ENCODE results near the gene RRBP1.
"Not testable (repeated sequence)": the region's sequence is repeated elsewhere in the genome, so short reads cannot be mapped to it uniquely, and the experiment has no call there.

Gene RRBP1

DNA sequence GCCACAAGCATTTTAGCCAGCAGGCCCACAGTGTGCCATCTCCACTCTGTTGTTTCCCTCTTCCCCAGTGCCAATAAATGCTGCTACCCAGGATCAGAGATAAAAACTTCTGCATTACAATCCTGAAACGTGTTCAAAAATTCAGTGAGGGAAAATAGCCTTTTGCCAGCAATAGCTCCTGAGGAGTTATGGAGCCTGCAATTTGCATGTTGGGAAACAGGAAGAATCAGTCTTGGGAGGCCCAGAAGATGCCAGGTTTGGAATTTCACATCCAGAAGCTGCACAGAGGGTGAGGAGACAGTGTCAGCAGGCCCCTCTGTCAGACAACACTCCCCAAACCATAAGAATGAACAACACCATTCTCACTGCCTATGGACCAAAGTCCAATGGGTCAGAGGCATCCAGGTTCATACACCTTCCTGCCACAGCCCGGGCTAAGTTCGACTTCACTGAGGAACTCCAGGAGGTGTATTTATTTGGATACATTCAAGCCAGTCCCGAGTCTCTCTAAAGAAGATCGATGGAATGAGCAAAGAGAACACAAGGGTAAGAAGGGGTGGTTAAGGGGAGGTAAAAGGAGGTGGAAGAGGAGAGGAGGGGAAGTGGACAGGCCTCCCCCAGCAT, 20.8 kb downstream of the RRBP1 start:
- no peak for DNase-seq (ENCODE audit: low read depth)

DNA sequence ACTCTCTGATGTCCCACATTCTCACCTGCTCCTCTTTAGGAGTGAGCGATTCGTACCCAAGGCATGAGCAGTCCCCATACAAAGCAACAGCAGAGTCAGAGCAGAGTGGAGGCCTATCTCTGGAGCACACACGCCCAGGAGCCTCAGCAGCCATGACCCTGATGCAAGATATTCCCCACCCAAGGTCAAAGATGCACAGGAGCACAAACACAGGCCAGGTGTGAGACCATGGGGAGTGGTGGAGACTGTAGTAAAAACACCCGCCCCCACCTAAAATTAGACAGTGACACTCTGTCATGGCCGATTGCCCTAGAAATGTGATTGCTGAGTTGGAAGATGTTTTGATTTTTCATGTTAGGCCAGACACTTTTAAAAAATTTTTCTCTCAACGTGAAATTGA, 21.4 kb downstream of the RRBP1 start:
- no peak for DNase-seq (ENCODE audit: low read depth)

DNA sequence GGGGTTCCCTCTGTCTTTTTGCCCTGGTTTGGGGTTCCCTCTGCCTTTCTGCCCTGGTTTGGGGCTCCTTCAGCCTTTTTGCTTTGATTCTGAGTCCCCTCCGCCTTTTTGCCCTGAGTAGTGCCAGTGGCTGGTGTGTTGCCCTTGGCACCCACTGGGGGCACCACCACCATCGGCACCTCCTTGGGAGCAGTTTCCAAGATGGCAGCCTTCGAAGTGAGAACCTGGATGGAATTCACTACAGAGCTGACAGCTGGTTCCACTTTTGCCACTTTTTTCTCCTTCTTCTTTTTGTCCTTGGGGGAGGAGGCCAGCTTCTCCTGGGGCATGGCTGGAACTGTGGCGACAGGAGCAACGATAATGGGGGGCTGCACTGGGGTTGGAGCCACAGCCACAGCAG, 22.2 kb downstream of the RRBP1 start:
- no peak for DNase-seq (ENCODE audit: low read depth)

DNA sequence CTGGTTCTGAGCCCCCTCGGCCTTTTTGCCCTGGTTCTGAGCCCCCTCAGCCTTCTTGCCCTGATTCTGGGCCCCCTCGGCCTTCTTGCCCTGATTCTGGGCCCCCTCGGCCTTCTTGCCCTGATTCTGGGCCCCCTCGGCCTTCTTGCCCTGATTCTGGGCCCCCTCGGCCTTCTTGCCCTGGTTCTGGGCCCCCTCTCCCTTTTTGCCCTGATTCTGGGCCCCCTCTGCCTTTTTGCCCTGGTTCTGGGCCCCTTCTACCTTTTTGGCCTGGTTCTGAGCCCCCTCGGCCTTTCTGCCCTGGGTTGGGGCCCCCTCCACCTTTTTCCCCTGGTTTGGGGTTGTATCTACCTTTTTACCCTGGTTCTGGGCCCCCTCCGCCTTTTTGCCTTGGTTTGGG, 22.7 kb downstream of the RRBP1 start:
- DNase-seq (ENCODE audit: low read depth): not testable (repeated sequence)

DNA sequence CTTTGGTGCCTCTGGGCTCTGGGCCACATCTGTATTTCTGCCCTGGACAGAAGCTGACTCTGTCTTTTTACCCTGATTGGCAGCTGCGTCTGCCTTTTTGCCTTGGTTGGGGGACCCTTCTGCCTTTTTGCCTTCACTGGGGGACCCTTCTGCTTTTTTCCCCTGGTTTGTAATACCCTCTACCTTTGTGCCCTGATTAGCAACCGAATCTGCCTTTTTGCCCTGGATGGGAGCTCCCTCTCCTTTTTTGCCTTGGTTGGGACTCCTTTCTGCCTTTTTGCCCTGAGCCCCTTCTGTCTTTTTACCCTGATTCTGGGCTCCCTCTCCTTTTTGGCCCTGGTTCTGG, 23.4 kb downstream of the RRBP1 start:
- no peak for DNase-seq (ENCODE audit: low read depth)

DNA sequence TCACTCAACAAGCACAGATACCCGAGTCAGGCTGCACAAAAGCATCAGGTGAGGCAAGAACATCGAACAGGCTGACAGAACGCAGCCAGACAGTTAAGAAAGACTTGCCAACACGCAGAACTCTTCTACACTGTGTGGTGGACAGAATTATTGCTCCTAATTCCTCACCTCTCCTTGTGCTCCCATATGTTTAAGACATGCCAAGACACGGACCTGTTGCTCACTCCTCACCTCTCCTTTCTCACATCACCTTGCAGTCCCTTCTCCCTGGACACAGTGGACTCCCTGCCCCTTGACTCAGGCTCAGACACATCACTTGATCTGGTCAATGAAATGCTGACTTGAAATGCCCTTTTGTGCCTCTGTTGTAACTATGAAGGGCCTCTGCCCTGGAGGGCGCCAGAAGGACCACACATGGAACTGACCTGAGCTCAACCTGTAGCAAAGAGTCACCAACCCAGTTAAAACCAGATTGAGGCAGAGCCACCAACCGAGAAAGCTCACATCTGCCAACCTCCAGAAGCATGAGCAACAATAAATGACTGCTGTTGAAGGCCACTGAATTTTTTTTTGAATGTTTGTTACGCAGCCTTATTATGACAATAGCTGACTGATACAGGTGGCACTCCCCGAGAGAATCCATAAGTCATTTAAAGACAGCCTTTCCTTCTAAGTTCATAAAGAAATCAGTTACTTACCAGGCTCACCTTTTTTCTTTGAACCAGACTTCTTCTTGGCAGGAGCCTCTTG, 24.0 kb downstream of the RRBP1 start:
- DNase-seq (ENCODE audit: low read depth): no peak

DNA sequence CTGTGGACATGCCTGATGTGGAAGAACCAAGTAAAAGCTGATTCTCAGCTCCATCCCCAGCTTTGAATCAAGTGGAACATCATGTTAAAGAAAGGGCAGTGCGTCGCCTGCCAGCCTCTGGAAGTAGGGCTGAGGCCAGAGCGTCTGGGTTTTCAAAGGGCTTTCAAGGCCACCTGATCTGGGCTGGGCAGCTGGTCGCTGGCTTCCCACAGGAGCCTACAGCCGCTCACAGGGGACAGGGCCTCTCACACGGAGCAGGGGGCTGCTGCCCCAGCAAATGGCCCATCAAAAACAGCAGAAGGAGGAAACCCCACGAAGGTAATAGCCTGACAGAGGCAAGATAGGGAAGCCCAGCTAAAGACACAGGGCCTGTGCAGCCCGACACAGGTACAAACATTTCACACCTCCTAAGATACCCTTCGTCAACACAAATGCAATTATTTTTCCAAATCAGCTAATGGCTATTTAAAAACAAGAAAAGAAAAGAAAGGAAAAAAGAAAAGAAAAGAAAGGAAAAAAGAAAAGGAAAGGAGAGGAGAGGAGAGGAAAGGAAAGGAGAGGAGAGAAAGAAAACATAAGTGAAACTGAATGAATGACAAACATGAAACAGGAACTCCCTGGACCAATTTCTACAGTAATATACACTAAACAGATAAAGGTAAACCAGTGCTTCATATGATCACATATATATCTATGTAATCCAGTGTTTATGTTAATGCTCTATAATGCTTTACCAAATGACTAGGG, 24.8 kb downstream of the RRBP1 start:
- DNase-seq (ENCODE audit: low read depth): no peak

DNA sequence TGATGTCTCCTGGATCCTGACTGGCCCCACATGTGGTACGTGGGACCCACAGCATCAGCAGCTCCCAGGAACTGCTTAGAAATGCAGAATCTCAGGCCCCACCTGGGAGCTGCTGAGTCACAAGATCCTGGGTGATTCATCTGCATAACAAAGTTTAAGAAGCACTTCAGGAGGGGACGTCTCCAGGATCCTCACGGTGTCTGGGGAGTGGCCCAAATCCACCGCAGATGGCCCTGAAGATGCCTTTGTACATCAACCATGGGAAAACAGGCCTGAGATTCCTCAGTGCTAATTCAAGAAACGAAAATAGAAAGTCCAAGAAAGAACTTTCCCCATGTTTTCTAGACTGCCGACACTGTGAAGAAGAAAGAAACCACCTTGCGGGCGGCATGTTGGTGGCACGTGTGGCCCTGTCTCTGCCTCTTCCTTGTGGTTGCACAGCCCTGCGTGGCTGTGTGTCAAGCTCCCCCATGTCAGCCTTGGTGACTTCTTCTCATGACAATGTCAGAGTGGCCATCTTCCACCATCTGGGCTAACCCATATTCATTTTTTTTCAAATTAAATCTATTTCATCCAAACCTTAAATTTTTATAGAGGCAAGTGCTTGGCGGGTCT, 26.1 kb downstream of the RRBP1 start:
- DNase-seq (ENCODE audit: low read depth): no peak

DNA sequence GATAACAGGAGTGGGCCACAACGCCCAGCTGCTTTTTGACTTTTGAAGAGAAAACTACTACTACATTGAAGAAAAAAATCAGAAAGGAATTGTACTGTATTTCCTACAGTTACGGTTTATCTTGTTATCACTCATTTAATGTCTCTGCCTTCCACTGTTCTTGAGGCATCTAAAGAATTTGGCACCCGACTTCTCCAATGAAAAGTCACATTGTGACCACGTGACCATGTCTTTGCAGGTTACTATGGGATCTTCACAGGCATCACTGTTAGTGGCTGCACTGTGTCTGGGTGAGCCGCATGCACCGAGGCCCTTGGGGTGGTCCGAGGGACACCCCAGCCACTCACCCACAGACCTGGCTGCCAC, 26.8 kb downstream of the RRBP1 start:
- DNase-seq (ENCODE audit: low read depth): no peak

DNA sequence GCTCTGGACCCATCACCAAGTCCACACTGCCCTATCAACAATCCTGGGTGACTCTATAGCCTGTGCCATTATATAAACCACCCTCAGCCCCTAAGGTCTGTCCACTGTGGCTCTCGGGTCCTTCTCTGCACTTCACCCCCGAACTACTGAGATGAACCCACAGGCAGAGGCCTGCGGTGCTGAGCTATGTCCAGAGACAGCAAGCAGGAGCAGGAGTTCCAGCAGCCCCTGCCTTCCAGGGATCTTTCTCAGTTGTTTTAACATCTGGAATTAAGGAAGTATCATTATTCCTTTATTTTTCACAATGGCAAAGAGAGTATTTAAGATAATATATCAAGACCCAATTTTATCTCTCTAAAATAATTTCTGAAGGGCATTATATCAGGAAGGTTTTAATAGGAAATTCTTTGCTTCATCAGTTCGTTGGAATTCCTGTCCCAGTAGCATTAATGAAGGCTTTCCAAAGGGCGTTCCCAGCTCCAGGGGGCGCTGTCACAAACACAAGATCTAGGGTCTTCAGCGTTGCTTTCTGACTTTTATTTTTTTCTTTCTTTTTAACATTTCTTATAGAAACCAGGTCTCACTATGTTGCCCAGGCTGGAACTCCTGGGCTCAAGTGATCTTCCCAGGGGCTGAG, 27.3 kb downstream of the RRBP1 start:
- DNase-seq (ENCODE audit: low read depth): no peak

DNA sequence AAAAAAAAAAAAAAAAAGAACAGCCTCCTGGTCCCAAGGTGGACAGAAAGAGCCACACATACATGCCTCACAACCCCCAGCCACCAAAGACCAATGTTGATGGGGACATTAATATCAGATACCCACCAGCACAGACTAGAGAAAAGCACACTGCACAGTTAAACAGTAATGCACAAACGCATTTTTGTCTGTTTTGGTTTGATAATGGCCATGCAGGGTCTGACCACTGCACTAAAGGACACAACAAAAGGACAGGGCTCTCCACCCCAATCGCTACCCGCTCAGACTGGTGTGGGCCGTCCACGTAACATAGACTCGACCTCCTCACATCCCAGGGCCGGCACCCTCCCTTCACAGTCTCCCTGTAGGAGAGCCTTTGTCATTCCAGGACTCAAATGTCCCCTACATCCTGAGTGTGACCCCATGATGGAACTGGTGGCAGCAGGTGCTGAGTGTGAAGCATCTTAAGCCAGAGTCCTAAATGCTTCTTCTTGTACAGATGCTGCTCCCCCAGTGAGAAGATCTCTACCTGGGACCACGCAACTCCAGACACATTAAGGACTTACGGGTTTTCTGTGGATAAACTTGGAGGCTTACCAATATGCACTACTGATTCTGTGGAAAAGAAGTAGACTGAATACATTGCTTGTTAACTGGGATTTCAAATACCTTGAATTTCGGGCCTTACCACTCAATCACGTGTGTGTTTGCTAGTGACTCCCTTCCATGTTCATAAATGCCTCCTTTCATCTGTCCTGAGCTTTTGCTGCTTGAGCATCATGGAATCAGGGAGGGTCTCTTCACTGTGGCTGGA, 28.0 kb downstream of the RRBP1 start:
- no peak for DNase-seq (ENCODE audit: low read depth)

DNA sequence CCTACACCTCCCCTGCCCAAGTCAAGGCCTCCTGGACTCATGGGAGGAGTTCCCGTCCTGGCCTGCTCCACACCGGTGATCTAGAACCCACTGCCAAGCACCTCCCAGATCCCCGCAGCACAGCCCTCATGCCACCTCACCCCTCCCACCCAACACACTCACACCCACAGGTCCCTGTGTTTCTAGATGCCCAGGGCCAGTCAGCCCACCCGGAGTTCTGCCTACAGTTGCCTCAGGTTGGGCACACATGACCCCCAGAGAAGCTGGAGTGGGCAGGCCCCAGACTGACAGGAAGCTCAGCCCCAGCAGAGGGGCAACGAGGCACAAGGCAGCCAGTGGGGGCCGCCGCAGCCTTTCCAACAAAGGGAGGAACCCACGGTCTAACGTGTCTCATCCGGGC, 29.6 kb downstream of the RRBP1 start:
- no peak for DNase-seq (ENCODE audit: low read depth)

DNA sequence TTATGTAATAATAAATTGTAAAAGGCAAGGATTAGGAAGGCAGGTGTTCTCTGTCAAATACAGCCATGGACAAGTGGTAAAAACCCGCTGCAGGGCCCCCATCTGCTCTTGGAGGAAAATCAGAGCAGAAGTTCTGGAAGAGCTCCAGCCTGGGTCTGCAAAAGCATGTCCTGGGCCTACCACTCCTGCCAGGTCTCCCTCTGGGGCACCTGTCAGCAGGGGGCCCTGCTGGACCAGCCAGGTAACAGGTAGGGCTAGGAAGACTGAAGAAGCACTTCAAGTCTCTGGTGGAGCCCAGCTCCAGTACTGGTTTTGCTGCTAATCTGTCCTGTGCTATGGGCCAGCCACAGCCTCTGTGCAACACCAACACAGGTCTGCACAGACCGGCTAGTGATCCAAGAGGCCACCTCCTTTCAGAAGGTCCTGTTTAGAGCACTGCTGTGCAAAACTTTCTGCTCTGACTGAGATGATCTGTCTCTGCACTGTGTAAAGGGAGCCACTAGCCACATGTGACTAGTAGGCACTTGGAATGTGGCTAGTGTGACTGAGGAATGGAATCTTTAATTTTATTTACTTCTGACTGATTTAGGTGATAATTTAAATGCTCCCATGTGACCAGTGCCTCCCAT, 30.2 kb downstream of the RRBP1 start:
- no peak for DNase-seq (ENCODE audit: low read depth)

DNA sequence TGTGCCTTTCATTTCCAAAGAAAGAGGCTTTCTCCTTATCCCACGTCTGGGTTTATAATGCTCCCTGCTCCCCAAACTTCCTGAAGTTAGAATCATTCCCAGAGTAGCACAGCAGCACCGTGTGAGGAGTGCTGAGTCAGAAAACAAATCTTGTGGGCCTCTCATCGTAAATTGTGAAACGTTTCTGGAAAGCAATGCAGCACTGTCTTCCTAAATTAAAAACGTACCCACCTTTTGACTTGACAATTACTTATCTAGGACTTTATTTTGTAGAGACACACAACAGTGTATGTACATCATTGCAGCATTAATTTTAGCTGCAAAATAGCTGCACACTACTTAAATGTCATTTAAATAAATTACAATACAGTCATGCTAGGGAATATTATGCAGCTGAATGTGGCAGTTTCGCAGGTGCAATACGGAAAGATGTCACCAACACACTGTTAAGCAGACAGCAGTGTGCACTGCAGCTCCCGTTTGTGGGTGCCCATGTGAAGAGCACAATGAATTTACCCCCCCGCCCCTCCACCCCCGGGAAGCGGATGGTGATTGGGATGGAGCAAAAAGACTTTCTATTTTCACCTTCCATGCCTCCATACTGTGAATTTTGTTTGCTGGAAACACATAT, 30.8 kb downstream of the RRBP1 start:
- DNase-seq (ENCODE audit: low read depth): no peak

DNA sequence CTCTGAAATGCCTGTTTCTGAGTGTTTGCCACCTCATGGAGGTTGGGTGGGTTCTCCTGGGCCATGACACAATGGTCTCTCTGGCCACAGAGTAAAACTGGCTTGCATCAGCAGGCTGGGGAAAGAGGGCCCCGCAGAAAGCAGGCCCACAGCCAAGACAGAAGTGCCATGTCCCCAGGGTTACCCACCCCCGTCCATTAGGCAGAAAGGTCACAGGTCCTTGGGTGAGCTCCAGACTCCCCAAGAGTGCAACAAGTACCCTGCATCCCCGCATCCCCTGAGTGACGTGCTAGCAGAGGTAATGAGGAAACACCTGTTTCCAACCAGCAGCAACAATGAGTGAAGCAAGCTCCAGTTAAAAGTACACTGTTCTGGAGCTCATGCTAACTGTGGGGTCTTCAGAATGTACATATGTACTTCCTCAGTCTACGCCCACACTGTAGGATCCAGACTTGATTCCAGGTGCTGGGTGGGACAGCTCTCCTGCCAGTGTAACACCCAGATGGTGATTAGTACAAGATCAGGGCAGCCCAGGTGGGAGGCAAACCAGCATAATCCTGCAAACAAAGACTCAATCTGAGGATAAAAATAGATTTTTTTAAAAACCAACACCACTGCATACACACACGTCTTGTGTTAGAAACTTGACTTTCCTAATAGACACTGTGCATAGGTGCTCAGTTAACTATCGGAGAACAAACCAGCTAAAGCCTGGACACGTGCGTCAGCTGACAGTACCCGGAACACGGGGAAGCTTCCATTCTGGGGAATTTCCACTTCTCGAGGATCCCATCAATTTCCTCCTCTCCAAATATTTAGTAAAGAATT, 31.5 kb downstream of the RRBP1 start:
- DNase-seq (ENCODE audit: low read depth): no peak

DNA sequence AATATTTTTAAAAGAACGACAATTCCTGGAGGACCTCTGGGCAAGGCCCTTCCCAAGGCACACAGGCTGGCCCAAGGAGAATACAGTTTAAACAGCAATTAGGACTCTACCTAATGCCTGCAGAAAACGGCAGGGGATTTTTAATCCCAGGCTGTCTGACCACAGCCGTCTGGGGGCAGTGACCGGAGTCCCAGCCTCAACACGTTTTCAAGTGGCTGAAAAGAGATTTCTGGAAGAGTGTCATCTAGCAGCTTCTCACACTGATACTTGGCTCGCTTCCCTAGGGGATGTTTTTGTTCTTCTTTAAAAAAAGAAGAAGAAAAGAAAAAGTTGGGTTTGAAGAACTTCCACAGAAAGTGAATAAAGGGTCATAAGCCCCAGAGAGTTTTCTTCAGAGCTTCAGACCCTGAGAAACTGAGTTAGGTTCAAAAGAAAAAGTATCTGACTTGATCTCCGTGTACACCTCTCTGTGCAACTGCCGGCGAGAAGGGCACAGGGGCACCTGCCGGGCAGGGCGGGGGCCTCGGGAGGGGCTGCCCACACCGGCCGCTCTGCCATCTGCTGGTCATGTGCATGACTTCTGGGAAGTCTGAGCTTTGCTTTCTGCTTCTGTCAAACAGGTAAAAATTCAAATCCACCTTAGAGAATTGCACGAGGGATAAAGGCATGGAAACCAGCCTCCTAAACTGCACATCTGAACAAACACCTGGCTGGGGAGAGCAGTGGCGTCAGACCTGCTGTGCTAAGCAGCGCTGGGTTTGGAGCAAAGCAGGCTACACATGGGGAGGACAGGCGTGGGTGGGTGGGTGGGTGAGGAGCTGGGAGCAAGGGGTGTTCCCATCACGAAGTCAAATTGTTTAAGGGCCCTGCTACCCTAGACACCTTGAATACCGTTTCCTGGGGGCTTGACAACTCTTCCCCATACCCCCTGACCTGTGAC, 33.0 kb downstream of the RRBP1 start:
- no peak for DNase-seq (ENCODE audit: low read depth)

DNA sequence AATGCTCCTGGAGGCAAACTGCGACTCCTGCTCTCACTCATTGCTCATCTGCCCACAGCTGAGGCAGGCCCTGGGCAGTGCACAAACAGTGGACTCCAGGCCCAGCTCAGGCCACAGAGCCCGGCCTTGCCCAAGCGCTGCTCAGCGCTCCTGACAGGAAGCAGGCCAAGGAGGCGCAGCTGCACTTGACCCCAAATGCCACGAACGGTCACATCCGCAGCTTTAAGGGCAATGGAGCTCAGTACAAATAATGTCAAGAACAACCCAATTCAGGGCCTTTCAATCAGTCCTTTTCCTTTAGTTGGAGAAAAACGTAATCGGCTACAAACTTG, 33.8 kb downstream of the RRBP1 start:
- DNase-seq (ENCODE audit: low read depth): no peak

DNA sequence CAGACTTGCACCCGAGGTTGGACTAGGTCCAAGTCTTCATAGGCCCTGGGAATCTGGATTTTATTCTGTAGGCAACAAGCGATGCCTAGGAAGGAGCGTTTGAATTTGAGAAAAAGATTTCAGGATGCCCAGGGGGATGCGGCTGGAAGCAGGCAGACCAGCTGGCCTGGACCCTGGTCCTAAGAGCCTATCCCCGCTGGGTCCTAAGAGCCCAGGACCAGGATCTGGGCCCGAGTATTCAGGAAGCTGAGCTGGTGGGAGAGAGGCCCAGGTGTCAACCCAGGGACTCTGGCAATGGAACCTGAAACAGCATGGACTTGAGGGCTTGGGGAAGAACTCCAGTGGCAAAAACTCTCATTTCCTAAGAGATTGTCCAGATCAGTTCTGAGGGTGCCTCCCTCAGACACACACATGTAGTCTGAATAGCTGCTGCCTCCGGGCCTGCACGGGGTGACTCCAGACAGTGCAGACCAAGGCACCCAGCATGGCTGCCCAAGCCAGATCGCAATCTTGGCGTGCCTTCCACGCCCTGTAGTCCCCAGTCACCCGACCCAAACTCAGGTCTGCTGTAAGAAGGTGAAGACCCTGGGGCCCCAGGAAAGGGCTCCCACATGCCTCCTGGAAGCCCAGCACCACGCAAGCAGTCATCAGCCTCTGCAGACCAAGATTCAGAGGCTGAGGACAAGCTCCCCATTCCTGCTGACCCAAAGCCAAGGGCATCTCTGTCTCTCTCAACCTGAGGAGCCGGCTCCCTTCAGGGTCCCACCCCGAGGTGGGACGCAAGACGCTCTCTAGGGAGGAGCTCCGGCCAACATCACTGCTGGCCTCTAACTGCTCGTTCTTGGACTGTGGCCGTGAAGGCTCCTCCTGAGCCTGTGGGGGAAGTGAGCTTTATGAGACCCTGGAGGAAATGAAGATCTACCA, 34.4 kb downstream of the RRBP1 start:
- no peak for DNase-seq (ENCODE audit: low read depth)
